Liver (tissue), 9 donors: ENCODE data around the gene ESRRB. TPM values are rescaled to one million over a fixed set of nuclear protein-coding genes. Genes with fewer than 3 reads are reported as not detected.

Source experiments
- DNase-seq: peaks from one replicate; pipeline ENCODE4 v3.0.0-alpha.2; 2017; ENCODE audit warnings: low spot score
- H3K27ac ChIP-seq, 2 donors: one replicate each; pipeline ENCODE4 v1.7.0; 2013; ENCODE audit warnings: inconsistent platforms in 2 of 2, low read length in 2 of 2, control low read depth in 1 of 2, low read depth in 1 of 2, mild to moderate bottlenecking in 1 of 2
- H3K27me3 ChIP-seq, 4 donors: one replicate each; pipeline versions ENCODE4 v1.6.1 to v1.7.0; 2013; ENCODE audit warnings: low read length in 3 of 4, inconsistent platforms in 1 of 4, mild to moderate bottlenecking in 1 of 4, moderate library complexity in 1 of 4; ENCODE audit not compliant: control insufficient read depth in 4 of 4, insufficient read depth in 4 of 4
- H3K36me3 ChIP-seq, 4 donors: one replicate each; pipeline versions ENCODE4 v1.6.1 to v1.7.0; 2013; ENCODE audit warnings: low read length in 3 of 4, mild to moderate bottlenecking in 3 of 4, low read depth in 1 of 4, moderate library complexity in 1 of 4; ENCODE audit not compliant: control insufficient read depth in 4 of 4, insufficient read depth in 3 of 4
- H3K4me1 ChIP-seq, 4 donors: one replicate each; pipeline versions ENCODE4 v1.6.1 to v1.7.0; 2013; ENCODE audit warnings: low read length in 3 of 4, mild to moderate bottlenecking in 3 of 4, moderate library complexity in 1 of 4; ENCODE audit not compliant: control insufficient read depth in 4 of 4, insufficient read depth in 4 of 4
- H3K4me3 ChIP-seq, 3 donors: one replicate each; pipeline versions ENCODE4 v1.6.1 to v1.7.0; 2013; ENCODE audit warnings: low read length in 3 of 3, control low read depth in 1 of 3, low read depth in 1 of 3, mild to moderate bottlenecking in 1 of 3
- H3K9ac ChIP-seq, 2 donors: one replicate each; pipeline ENCODE4 v1.7.0; 2013; ENCODE audit warnings: low read length in 2 of 2, mild to moderate bottlenecking in 2 of 2, moderate library complexity in 2 of 2, control low read depth in 1 of 2, low read depth in 1 of 2
- H3K9me3 ChIP-seq, 4 donors: one replicate each; pipeline versions ENCODE4 v1.6.1 to v1.7.0; 2013; ENCODE audit warnings: low read length in 3 of 4; ENCODE audit not compliant: control insufficient read depth in 4 of 4
- ATF3 ChIP-seq: IDR thresholded peaks from 2 replicates; pipeline ENCODE4 v1.6.1; 2016; ENCODE audit warnings: antibody characterized with exemption
- FOXA1 ChIP-seq: IDR thresholded peaks from 2 replicates; pipeline ENCODE4 v1.6.1; 2016; ENCODE audit warnings: antibody characterized with exemption
- FOXA2 ChIP-seq: IDR thresholded peaks from 2 replicates; pipeline ENCODE4 v1.6.1; 2016; ENCODE audit warnings: antibody characterized with exemption
- GABPA ChIP-seq, 2 donors: IDR thresholded peaks in 1 of 2; conservative IDR thresholded peaks in 1 of 2; 2 replicates each; pipeline ENCODE4 v1.6.1; 2016; ENCODE audit warnings: antibody characterized with exemption in 2 of 2, mild to moderate bottlenecking in 1 of 2, moderate library complexity in 1 of 2
- HNF4G ChIP-seq: IDR thresholded peaks from 2 replicates; pipeline ENCODE4 v1.6.1; 2016; ENCODE audit warnings: antibody characterized with exemption
- JUND ChIP-seq, 2 donors: IDR thresholded peaks; 2 replicates each; pipeline ENCODE4 v1.6.1; 2016; ENCODE audit warnings: antibody characterized with exemption in 2 of 2
- NR2F2 ChIP-seq: IDR thresholded peaks from 2 replicates; pipeline ENCODE4 v1.6.1; 2016; ENCODE audit warnings: antibody characterized with exemption
- RAD21 ChIP-seq, 2 donors: IDR thresholded peaks; 2 replicates each; pipeline ENCODE4 v1.6.1; 2016; ENCODE audit warnings: antibody characterized with exemption in 2 of 2, mild to moderate bottlenecking in 2 of 2
- REST ChIP-seq: IDR thresholded peaks from 2 replicates; pipeline ENCODE4 v1.6.1; 2016; ENCODE audit warnings: antibody characterized with exemption, mild to moderate bottlenecking
- RXRA ChIP-seq, 2 donors: IDR thresholded peaks; 2 replicates each; pipeline ENCODE4 v1.6.1; 2017 to 2018; ENCODE audit warnings: antibody characterized with exemption in 2 of 2, mild to moderate bottlenecking in 1 of 2
- SP1 ChIP-seq: IDR thresholded peaks from 2 replicates; pipeline ENCODE4 v1.6.1; 2018; ENCODE audit warnings: antibody characterized with exemption, mild to moderate bottlenecking
- TAF1 ChIP-seq: conservative IDR thresholded peaks from 2 replicates; pipeline ENCODE4 v1.6.1; 2016; ENCODE audit warnings: antibody characterized with exemption, mild to moderate bottlenecking
- YY1 ChIP-seq: IDR thresholded peaks from 2 replicates; pipeline ENCODE4 v1.6.1; 2016; ENCODE audit warnings: antibody characterized with exemption, mild to moderate bottlenecking
- WGBS: extraction: QIAGEN DNeasy Blood & Tissue Kit; methylation state at CpG from one replicate; pipeline ENCODE4 v1.1.7; 2013; 5-methylcytosine and 5-hydroxymethylcytosine counted together
- polyA plus RNA-seq, 2 donors: library from polyadenylated mRNA; stranded (reverse) in 1 of 2; unstranded in 1 of 2; fragments of 200-250 nt in 1 of 2; fragments of >200 nt in 1 of 2; fragmentation: Nextera tagmentation in 1 of 2; extraction: Ambion mirVana in 1 of 2; gene quantifications; one replicate each; pipeline versions ENCODE4 v1.2.1 to v1.2.3, GENCODE V29; 2013 to 2015
- total RNA-seq, 2 donors: library from RNA; depleted of rRNA; stranded (reverse); fragments of >200 nt; gene quantifications; one replicate each; pipeline ENCODE4 v1.2.3, GENCODE V29; 2014
- TF ChIP-seq, protein P1 (sequence below): IDR thresholded peaks from 2 replicates; pipeline ENCODE4 v1.6.1; 2016; ENCODE audit warnings: antibody characterized with exemption
- TF ChIP-seq, protein P2 (sequence below): fragments of 150-350 bp; IDR thresholded peaks from 2 replicates; pipeline ENCODE4 v1.5.1; 2017; ENCODE audit warnings: improper control_type of control experiment, low read depth, low read length; ENCODE audit not compliant: missing input control
- donor health status: healthy.
- donor health status: healthy.
- donor health status: healthy.
- donor health status: healthy.
- donor health status: healthy.

Gene ESRRB
- total and polyA plus RNA-seq, 4 donors = 0.08 to 0.21 (median 0.11) TPM

GRCh38 chr14:76518366-76518765 is 142.4 kb downstream of the ESRRB start:
- 66% methylated on average over 4 of the region's 4 CpGs for WGBS
- H3K36me3 ChIP-seq = no peaks in the 10 kb centered on the region
- H3K9ac ChIP-seq = no peak overlapping the region
- H3K9me3 ChIP-seq = no peaks in the 10 kb centered on the region
- H3K4me3 ChIP-seq = no peak overlapping the region
- TF ChIP-seq ATF3 (no peak), YY1 (no peak), SP1 (no peak)
- TF ChIP-seq, protein P1, sequence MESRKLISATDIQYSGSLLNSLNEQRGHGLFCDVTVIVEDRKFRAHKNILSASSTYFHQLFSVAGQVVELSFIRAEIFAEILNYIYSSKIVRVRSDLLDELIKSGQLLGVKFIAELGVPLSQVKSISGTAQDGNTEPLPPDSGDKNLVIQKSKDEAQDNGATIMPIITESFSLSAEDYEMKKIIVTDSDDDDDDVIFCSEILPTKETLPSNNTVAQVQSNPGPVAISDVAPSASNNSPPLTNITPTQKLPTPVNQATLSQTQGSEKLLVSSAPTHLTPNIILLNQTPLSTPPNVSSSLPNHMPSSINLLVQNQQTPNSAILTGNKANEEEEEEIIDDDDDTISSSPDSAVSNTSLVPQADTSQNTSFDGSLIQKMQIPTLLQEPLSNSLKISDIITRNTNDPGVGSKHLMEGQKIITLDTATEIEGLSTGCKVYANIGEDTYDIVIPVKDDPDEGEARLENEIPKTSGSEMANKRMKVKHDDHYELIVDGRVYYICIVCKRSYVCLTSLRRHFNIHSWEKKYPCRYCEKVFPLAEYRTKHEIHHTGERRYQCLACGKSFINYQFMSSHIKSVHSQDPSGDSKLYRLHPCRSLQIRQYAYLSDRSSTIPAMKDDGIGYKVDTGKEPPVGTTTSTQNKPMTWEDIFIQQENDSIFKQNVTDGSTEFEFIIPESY = no peak
- DNase-seq = no peak
- H3K27me3 ChIP-seq = peaks cover 0 to 2% (median 0%) of the 10 kb centered on the region in 4 donors
- no peaks in the 10 kb centered on the region for H3K4me1 ChIP-seq
- no peak overlapping the region for H3K27ac ChIP-seq

DNA sequence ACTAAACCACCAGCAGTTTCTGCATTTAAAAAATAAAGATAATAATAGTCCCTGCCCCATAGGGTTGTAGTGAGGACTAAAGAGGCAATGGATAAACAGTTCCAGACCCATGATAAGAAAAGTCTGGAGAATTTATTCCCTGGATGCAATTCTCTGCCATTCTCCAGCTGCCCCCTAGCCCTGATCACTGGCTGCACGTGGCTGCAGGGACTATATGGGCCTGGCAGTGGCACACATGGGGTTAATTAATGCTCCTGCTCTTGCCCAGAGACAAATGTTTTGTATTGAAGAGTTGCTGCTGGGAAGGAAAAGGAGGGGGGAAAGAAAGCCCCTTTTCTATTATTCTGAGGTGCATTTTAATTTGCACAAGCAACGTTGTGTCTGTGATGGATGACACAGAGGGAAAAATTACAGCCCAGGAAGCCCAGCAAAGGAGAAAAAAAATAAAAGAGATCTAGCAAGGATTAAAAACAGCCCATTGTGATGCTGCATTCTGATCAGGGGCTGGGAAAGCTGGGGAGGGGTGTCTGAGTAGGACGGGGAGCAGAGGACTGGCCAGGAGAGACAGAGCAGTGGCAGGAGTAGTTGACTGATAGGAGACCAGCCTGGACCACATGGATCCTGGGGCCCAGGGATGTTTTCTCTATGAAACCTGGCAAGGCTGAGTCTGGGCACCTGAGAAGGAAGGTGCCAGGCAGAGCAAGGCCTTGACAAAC is 149.3 kb downstream of the ESRRB start:
- Histone ChIP-seq H3K4me3 (no peak overlapping the region), H3K4me1 (no peaks in the 10 kb centered on the region), H3K36me3 (no peaks in the 10 kb centered on the region), H3K27ac (no peak overlapping the region), H3K9ac (no peak overlapping the region), H3K27me3 (peaks cover 0 to 4% (median 1%) of the 10 kb centered on the region in 4 donors), H3K9me3 (no peaks in the 10 kb centered on the region)
- WGBS = 68% methylated on average over 3 of the region's 3 CpGs
- no peak for TF ChIP-seq GABPA (IDR thresholded peaks at IDR 0.05 in 1 of 2, conservative IDR thresholded peaks at IDR 0.05 in 1 of 2)
- no peak for TF ChIP-seq YY1
- no peak for TF ChIP-seq RXRA (IDR thresholded peaks at IDR 0.05)
- no peak for TF ChIP-seq HNF4G
- no peak for TF ChIP-seq RAD21 (IDR thresholded peaks at IDR 0.05)
- no peak for TF ChIP-seq NR2F2
- no peak for TF ChIP-seq FOXA2
- TF ChIP-seq FOXA1 = no peak
- no peak for TF ChIP-seq TAF1
- TF ChIP-seq JUND (IDR thresholded peaks at IDR 0.05) = no peak
- TF ChIP-seq ATF3 = no peak
- TF ChIP-seq, protein P2, sequence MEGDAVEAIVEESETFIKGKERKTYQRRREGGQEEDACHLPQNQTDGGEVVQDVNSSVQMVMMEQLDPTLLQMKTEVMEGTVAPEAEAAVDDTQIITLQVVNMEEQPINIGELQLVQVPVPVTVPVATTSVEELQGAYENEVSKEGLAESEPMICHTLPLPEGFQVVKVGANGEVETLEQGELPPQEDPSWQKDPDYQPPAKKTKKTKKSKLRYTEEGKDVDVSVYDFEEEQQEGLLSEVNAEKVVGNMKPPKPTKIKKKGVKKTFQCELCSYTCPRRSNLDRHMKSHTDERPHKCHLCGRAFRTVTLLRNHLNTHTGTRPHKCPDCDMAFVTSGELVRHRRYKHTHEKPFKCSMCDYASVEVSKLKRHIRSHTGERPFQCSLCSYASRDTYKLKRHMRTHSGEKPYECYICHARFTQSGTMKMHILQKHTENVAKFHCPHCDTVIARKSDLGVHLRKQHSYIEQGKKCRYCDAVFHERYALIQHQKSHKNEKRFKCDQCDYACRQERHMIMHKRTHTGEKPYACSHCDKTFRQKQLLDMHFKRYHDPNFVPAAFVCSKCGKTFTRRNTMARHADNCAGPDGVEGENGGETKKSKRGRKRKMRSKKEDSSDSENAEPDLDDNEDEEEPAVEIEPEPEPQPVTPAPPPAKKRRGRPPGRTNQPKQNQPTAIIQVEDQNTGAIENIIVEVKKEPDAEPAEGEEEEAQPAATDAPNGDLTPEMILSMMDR = no peak
- no peak for DNase-seq

GRCh38 chr14:76531085-76531484 is 155.1 kb downstream of the ESRRB start:
- H3K27ac ChIP-seq = no peak overlapping the region
- peaks cover 0 to 2% (median 0%) of the 10 kb centered on the region in 4 donors for H3K27me3 ChIP-seq
- TF ChIP-seq REST (no peak), YY1 (no peak), NR2F2 (no peak), HNF4G (no peak), TAF1 (no peak)
- WGBS = 78% methylated on average over 3 of the region's 3 CpGs
- H3K9me3 ChIP-seq = no peaks in the 10 kb centered on the region
- H3K9ac ChIP-seq = no peak overlapping the region
- H3K36me3 ChIP-seq = no peaks in the 10 kb centered on the region
- no peak overlapping the region for H3K4me3 ChIP-seq
- no peak for DNase-seq
- H3K4me1 ChIP-seq = no peaks in the 10 kb centered on the region
